Measurements from ENCODE around the gene NIPA2. TPM values are rescaled to one million over a fixed set of nuclear protein-coding genes. Genes with fewer than 3 reads are reported as not detected.

The NIPA2 gene
- total RNA-seq, 4 donors from 2014 or later = 6.5 to 61.2 (median 22.1) TPM

- H3K4me3 ChIP-seq = no peak overlapping the region
- no peaks in the 10 kb centered on the region for H3K4me1 ChIP-seq
- no peak for TF ChIP-seq CTCF (IDR thresholded peaks at IDR 0.05)
- TF ChIP-seq POLR2A (IDR thresholded peaks at IDR 0.05) = no peak
- no peaks in the 10 kb centered on the region for H3K36me3 ChIP-seq
- no peaks in the 10 kb centered on the region for H3K9me3 ChIP-seq
- H3K27ac ChIP-seq = no peak overlapping the region
- intact Hi-C loops (cut with DNase I; ENCODE audit: low total_unique reads) = no loop called here
- no peaks in the 10 kb centered on the region for H3K27me3 ChIP-seq
- DNase-seq = no peak
Observed at GRCh38 chr15:22869856-22870255, 31.4 kb downstream of the NIPA2 start.

- Histone ChIP-seq H3K4me3 (no peak overlapping the region), H3K9me3 (no peaks in the 10 kb centered on the region), H3K4me1 (no peaks in the 10 kb centered on the region), H3K27me3 (no peaks in the 10 kb centered on the region), H3K27ac (no peak overlapping the region), H3K36me3 (no peaks in the 10 kb centered on the region)
- DNase-seq = no peak
- intact Hi-C loops (cut with DNase I; ENCODE audit: low total_unique reads) = no loop called here
- TF ChIP-seq POLR2A (IDR thresholded peaks at IDR 0.05) = no peak
Observed at GRCh38 chr15:22870865-22871264, 32.4 kb downstream of the NIPA2 start.

GRCh38 chr15:22871481-22872086 is 33.1 kb downstream of the NIPA2 start:
- TF ChIP-seq CTCF (IDR thresholded peaks at IDR 0.05) (no peak), POLR2A (IDR thresholded peaks at IDR 0.05) (no peak)
- no peak overlapping the region for H3K27ac ChIP-seq
- H3K36me3 ChIP-seq = no peaks in the 10 kb centered on the region
- no peaks in the 10 kb centered on the region for H3K4me1 ChIP-seq
- no peaks in the 10 kb centered on the region for H3K9me3 ChIP-seq
- H3K27me3 ChIP-seq = no peaks in the 10 kb centered on the region
- intact Hi-C loops (cut with DNase I; ENCODE audit: low total_unique reads) = no loop called here
- H3K4me3 ChIP-seq = no peak overlapping the region
- no peak for DNase-seq

- no peaks in the 10 kb centered on the region for H3K27me3 ChIP-seq
- DNase-seq = no peak
- H3K9me3 ChIP-seq = no peaks in the 10 kb centered on the region
- no peak overlapping the region for H3K4me3 ChIP-seq
- H3K4me1 ChIP-seq = no peaks in the 10 kb centered on the region
- no peaks in the 10 kb centered on the region for H3K36me3 ChIP-seq
- H3K27ac ChIP-seq = no peak overlapping the region
- intact Hi-C loops (cut with DNase I; ENCODE audit: low total_unique reads) = no loop called here
- TF ChIP-seq POLR2A (IDR thresholded peaks at IDR 0.05) (no peak), CTCF (IDR thresholded peaks at IDR 0.05) (no peak)
Observed at GRCh38 chr15:22872936-22873701, 34.7 kb downstream of the NIPA2 start.

GRCh38 chr15:22873841-22874240 is 35.4 kb downstream of the NIPA2 start:
- H3K27ac ChIP-seq = no peak overlapping the region
- TF ChIP-seq POLR2A (IDR thresholded peaks at IDR 0.05) (no peak), CTCF (IDR thresholded peaks at IDR 0.05) (no peak)
- no peaks in the 10 kb centered on the region for H3K4me1 ChIP-seq
- intact Hi-C loops (cut with DNase I; ENCODE audit: low total_unique reads) = no loop called here
- H3K4me3 ChIP-seq = no peak overlapping the region
- H3K36me3 ChIP-seq = no peaks in the 10 kb centered on the region
- H3K27me3 ChIP-seq = no peaks in the 10 kb centered on the region
- DNase-seq = no peak
- H3K9me3 ChIP-seq = no peaks in the 10 kb centered on the region

Data from uterus (tissue), 4 donors.